ENCODE measurements around the gene CDCA5. TPM values are rescaled to one million over a fixed set of nuclear protein-coding genes. Genes with fewer than 3 reads are reported as not detected.
A peak's percentile ranks its signal among the peaks of the same experiment; 100 is the strongest.

Gene CDCA5
- total RNA-seq, 3 donors from 2014 or later = 0.96 to 1.2 (median 0.98) TPM

- H3K4me1 ChIP-seq = peaks cover 6 to 25% of the 10 kb centered on the region in 2 donors
- no peaks in the 10 kb centered on the region for H3K9me3 ChIP-seq
- intact Hi-C loops (cut with DNase I; ENCODE audit: low total_unique reads) = no loop called here
- H3K27me3 ChIP-seq = no peaks in the 10 kb centered on the region
- no peak for TF ChIP-seq CTCF (IDR thresholded peaks at IDR 0.05)
- no peak for TF ChIP-seq POLR2AphosphoS5 (IDR thresholded peaks at IDR 0.05)
- no peak for TF ChIP-seq POLR2A (IDR thresholded peaks at IDR 0.05)
- H3K36me3 ChIP-seq = peaks cover 38% of the 10 kb centered on the region
- H3K27ac ChIP-seq = no peak overlapping the region
- peak in 1 of 2 donors; percentile 15 for DNase-seq (ENCODE audit: low spot score in 2 of 2)
- H3K4me3 ChIP-seq = no peak overlapping the region
Observed at GRCh38 chr11:65131417-65131776, 47.6 kb upstream of the CDCA5 start.

GRCh38 chr11:65130631-65131416, 47.0 kb upstream of the CDCA5 start:
- H3K9me3 ChIP-seq = no peaks in the 10 kb centered on the region
- H3K27ac ChIP-seq = no peak overlapping the region
- no peak overlapping the region for H3K4me3 ChIP-seq
- no peaks in the 10 kb centered on the region for H3K27me3 ChIP-seq
- TF ChIP-seq POLR2A (IDR thresholded peaks at IDR 0.05) = no peak
- TF ChIP-seq CTCF (IDR thresholded peaks at IDR 0.05) = no peak
- no peak for TF ChIP-seq POLR2AphosphoS5 (IDR thresholded peaks at IDR 0.05)
- no peak for DNase-seq (ENCODE audit: low spot score in 2 of 2)
- peaks cover 6 to 19% of the 10 kb centered on the region in 2 donors for H3K4me1 ChIP-seq
- H3K36me3 ChIP-seq = peaks cover 44% of the 10 kb centered on the region
- intact Hi-C loops (cut with DNase I; ENCODE audit: low total_unique reads) = no loop called here

- Histone ChIP-seq H3K9me3 (no peaks in the 10 kb centered on the region), H3K27me3 (no peaks in the 10 kb centered on the region), H3K4me3 (no peak overlapping the region), H3K27ac (no peak overlapping the region), H3K36me3 (peaks cover 48% of the 10 kb centered on the region), H3K4me1 (peaks cover 6 to 14% of the 10 kb centered on the region in 2 donors)
- intact Hi-C loops (cut with DNase I; ENCODE audit: low total_unique reads) = loop anchor here (10.0 kb wide), 1 partner anchor 55 kb away; the partner anchor contains the start of gene CAPN1
- TF ChIP-seq POLR2A (IDR thresholded peaks at IDR 0.05) = no peak
- TF ChIP-seq CTCF (IDR thresholded peaks at IDR 0.05) = no peak
- no peak for TF ChIP-seq POLR2AphosphoS5 (IDR thresholded peaks at IDR 0.05)
- no peak for DNase-seq (ENCODE audit: low spot score in 2 of 2)
Observed at GRCh38 chr11:65129649-65130441, 46.0 kb upstream of the CDCA5 start.

DNA sequence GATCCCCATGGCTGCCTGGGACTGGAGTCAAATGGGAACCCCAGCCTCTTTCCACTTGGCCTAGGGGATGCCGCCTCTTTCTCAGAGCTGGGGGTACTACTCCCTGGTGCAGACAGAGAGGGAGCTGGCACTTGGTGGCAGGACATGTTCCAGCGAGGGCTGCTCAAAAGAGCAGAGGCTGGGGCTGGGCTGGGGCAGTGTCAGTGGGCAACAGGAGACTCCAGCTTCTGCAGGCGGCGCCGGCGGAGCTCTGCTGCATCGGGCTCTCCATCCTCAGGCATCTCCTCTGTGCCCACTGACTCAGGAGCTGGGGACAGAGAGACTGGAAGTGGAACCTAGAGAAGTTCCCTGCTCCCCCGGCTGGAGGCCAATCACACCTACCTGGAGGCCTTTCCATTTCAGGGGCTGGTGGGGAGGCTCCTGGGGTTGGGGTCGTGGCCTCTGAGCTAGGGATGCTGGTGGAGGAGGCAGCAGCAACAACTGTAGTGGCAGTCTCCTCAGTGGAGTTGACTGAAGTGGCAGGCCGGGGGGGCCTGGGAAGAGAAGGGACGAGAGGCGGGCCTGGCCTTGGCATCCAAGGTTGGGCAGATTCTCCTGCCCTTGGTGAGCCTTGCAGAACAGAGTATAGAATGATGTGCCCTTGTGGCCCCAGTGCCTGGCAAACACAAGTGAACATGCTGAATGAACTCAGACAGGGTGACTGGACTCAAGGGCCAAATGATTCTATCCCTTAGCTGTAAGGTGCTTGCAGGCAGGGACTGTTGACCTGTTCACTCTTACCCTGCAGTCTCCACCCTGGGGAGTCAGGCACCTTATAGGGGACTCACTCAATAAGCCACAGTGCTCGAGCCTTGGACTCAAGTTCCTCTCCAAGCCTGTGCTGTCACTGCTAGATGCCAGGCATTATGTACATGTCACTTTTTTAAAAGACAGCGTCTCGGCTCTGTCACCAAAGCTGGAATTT, 44.6 kb upstream of the CDCA5 start:
- peaks cover 6 to 13% of the 10 kb centered on the region in 2 donors for H3K4me1 ChIP-seq
- intact Hi-C loops (cut with DNase I; ENCODE audit: low total_unique reads) = loop anchor here (10.0 kb wide), 1 partner anchor 56 kb away; the partner anchor contains the start of gene CAPN1
- TF ChIP-seq CTCF (IDR thresholded peaks at IDR 0.05) = no peak
- TF ChIP-seq POLR2AphosphoS5 (IDR thresholded peaks at IDR 0.05) = no peak
- no peak for TF ChIP-seq POLR2A (IDR thresholded peaks at IDR 0.05)
- no peak overlapping the region for H3K4me3 ChIP-seq
- H3K27me3 ChIP-seq = no peaks in the 10 kb centered on the region
- no peak for DNase-seq (ENCODE audit: low spot score in 2 of 2)
- no peaks in the 10 kb centered on the region for H3K9me3 ChIP-seq
- H3K36me3 ChIP-seq = peaks cover 48% of the 10 kb centered on the region
- H3K27ac ChIP-seq = no peak overlapping the region

All from breast epithelium (tissue), 4 donors.